K562 (cell line): ENCODE measurements around the gene GPR148. TPM values are rescaled to one million over a fixed set of nuclear protein-coding genes. Genes with fewer than 3 reads are reported as not detected.

ENCODE experiments used
- BRF2 ChIP-seq: IDR thresholded peaks from 3 replicates; pipeline ENCODE4 v1.6.1; 2011; ENCODE audit warnings: borderline replicate concordance, mild to moderate bottlenecking; ENCODE audit not compliant: insufficient read length, insufficient read depth
- GTF2F1 ChIP-seq: IDR thresholded peaks from 2 replicates; pipeline ENCODE4 v1.6.1; 2011; ENCODE audit warnings: low read depth, low read length, improper control_type of control experiment
- HMGXB4 ChIP-seq: sonication (generic); formaldehyde crosslinking; IDR thresholded peaks from 2 replicates; pipeline ENCODE4 v1.8.1; 2023; ENCODE audit warnings: mild to moderate bottlenecking, missing genetic modification reagents
- HSF4 ChIP-seq: fragments of 250-450 bp; sonication (Bioruptor Pico); IDR thresholded peaks from 2 replicates; pipeline ENCODE4 v2.1.2; 2022; ENCODE audit warnings: mild to moderate bottlenecking, moderate library complexity, borderline replicate concordance
- LCOR ChIP-seq: sonication (generic); formaldehyde crosslinking; IDR thresholded peaks from 2 replicates; pipeline ENCODE4 v1.8.0; 2022; ENCODE audit warnings: mild to moderate bottlenecking, missing genetic modification reagents
- RREB1 ChIP-seq: fragments of 250-450 bp; sonication (Bioruptor Pico); IDR thresholded peaks from 2 replicates; pipeline ENCODE4 v1.4.0; 2020
- TAF1 ChIP-seq: IDR thresholded peaks from 2 replicates; pipeline ENCODE4 v1.6.1; 2011; ENCODE audit warnings: mild to moderate bottlenecking, low read length, moderate library complexity; ENCODE audit not compliant: insufficient read depth, control insufficient read depth, severe bottlenecking; ENCODE audit errors: extremely low read depth
- ZBTB49 ChIP-seq: sonication (generic); formaldehyde crosslinking; IDR thresholded peaks from 2 replicates; pipeline ENCODE4 v1.8.0; 2022; ENCODE audit warnings: missing genetic modification reagents, mild to moderate bottlenecking, borderline replicate concordance
- ZC3H11A ChIP-seq: IDR thresholded peaks from 2 replicates; pipeline ENCODE4 v1.6.1; 2012; ENCODE audit warnings: low read depth, low read length, improper control_type of control experiment
- ZNF12 ChIP-seq: sonication (generic); formaldehyde crosslinking; IDR thresholded peaks from 2 replicates; pipeline ENCODE4 v1.4.0; 2020; ENCODE audit warnings: mild to moderate bottlenecking, missing genetic modification reagents
- ZNF445 ChIP-seq: fragments of 250-450 bp; sonication (Bioruptor Pico); IDR thresholded peaks from 2 replicates; pipeline ENCODE4 v1.4.0; 2020; ENCODE audit warnings: low read depth, mild to moderate bottlenecking, moderate library complexity
- polyA plus RNA-seq, 8 experiments: library from polyadenylated mRNA; depleted of rRNA in 4 of 8; stranded (reverse) in 5 of 8; unstranded in 3 of 8; fragments of >200 nt; fragmentation: Nextera tagmentation in 2 of 8; fragmentation: Illumina TruSeq in 1 of 8; extraction: Ambion mirVana in 2 of 8; extraction: Trizol in 1 of 8; gene quantifications; 2 replicates each; pipeline versions ENCODE4 v1.2.1 to v1.2.3, GENCODE V29; 2011 to 2014; ENCODE audit warnings: inconsistent platforms in 1 of 8, missing spikeins in 1 of 8
- total RNA-seq, 7 experiments: library from RNA; depleted of rRNA in 6 of 7; stranded (reverse); fragments of >200 nt in 6 of 7; fragmentation: Illumina TruSeq in 2 of 7; extraction: Trizol in 2 of 7; gene quantifications; 2 replicates each; pipeline versions ENCODE4 v1.2.1 to v1.2.3, GENCODE V29; 2011 to 2021; ENCODE audit warnings: low replicate concordance in 1 of 7
- TF ChIP-seq, protein P1 (sequence below): fragments of 450-650 bp; formaldehyde crosslinking; IDR thresholded peaks from 2 replicates; pipeline ENCODE4 v1.4.0; 2022; ENCODE audit warnings: mild to moderate bottlenecking, moderate library complexity
- TF ChIP-seq, protein P2 (sequence below): IDR thresholded peaks from 2 replicates; pipeline ENCODE4 v1.6.1; 2014; ENCODE audit warnings: antibody characterized with exemption

Gene GPR148
- total and polyA plus RNA-seq, 9 of the 15 experiments (the other 6 are each of a cell fraction or from before 2014, with no cell fraction given): not detected

GRCh38 chr2:130727286-130727924 is 1.5 kb upstream of the GPR148 start (continued):
- TF ChIP-seq BRF2 (no peak), ZNF445 (CRISPR knock-in tag) (no peak), ZBTB49 (no peak), LCOR (CRISPR knock-in tag) (0 out of 2 replicates have a peak, but pooled peaks have one; percentile 14), ZNF12 (CRISPR knock-in tag) (no peak), ZC3H11A (no peak), GTF2F1 (no peak), RREB1 (CRISPR knock-in tag) (no peak), TAF1 (peak; percentile 33), HMGXB4 (CRISPR knock-in tag) (no peak), HSF4 (CRISPR knock-in tag) (no peak)
- TF ChIP-seq, protein P1, sequence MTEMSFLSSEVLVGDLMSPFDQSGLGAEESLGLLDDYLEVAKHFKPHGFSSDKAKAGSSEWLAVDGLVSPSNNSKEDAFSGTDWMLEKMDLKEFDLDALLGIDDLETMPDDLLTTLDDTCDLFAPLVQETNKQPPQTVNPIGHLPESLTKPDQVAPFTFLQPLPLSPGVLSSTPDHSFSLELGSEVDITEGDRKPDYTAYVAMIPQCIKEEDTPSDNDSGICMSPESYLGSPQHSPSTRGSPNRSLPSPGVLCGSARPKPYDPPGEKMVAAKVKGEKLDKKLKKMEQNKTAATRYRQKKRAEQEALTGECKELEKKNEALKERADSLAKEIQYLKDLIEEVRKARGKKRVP (CRISPR knock-in tag): no peak
- TF ChIP-seq, protein P2, sequence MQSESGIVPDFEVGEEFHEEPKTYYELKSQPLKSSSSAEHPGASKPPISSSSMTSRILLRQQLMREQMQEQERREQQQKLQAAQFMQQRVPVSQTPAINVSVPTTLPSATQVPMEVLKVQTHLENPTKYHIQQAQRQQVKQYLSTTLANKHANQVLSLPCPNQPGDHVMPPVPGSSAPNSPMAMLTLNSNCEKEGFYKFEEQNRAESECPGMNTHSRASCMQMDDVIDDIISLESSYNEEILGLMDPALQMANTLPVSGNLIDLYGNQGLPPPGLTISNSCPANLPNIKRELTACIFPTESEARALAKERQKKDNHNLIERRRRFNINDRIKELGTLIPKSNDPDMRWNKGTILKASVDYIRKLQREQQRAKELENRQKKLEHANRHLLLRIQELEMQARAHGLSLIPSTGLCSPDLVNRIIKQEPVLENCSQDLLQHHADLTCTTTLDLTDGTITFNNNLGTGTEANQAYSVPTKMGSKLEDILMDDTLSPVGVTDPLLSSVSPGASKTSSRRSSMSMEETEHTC: no peak
